ENCODE data around the gene BTBD17.

DNA sequence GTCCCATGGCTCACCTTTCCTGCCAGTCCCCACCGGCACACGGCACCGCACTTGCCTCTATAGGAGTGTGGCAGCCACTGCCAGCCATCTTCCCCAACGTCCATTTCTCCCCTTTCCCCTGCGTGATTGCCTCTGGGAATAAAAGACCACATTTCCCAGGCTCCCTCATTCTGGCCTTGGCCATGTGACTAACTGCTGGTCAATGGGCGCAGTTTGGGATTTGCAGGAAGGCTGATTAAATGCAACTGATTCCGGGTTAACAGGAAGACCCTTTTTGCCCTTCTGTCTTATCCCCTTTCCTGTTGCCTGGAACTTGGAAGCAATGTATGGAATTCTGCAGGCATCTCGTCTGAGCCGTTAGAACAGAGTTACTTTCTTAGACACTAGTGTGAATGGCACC, 3.0 kb downstream of the BTBD17 start:
- TF ChIP-seq, protein P1, sequence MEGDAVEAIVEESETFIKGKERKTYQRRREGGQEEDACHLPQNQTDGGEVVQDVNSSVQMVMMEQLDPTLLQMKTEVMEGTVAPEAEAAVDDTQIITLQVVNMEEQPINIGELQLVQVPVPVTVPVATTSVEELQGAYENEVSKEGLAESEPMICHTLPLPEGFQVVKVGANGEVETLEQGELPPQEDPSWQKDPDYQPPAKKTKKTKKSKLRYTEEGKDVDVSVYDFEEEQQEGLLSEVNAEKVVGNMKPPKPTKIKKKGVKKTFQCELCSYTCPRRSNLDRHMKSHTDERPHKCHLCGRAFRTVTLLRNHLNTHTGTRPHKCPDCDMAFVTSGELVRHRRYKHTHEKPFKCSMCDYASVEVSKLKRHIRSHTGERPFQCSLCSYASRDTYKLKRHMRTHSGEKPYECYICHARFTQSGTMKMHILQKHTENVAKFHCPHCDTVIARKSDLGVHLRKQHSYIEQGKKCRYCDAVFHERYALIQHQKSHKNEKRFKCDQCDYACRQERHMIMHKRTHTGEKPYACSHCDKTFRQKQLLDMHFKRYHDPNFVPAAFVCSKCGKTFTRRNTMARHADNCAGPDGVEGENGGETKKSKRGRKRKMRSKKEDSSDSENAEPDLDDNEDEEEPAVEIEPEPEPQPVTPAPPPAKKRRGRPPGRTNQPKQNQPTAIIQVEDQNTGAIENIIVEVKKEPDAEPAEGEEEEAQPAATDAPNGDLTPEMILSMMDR (IDR thresholded peaks at IDR 0.05 in 2 of 3, conservative IDR thresholded peaks at IDR 0.05 in 1 of 3; ENCODE audit: borderline replicate concordance in 1 of 3, insufficient read depth in 1 of 3, low read depth in 2 of 3, low read length in 2 of 3) = no peak
- TF ChIP-seq TCF7L2 (IDR thresholded peaks at IDR 0.05; ENCODE audit: borderline replicate concordance, extremely low read depth, insufficient read depth, insufficient read length) (no peak), EZH2phosphoT487 (IDR thresholded peaks at IDR 0.05; ENCODE audit: borderline replicate concordance) (no peak), JUND (IDR thresholded peaks at IDR 0.05) (no peak), SRF (IDR thresholded peaks at IDR 0.05; ENCODE audit: low read depth) (no peak)

All from HCT116 (cell line).